SU-DHL-6 (cell line): ENCODE results near the gene NFE2L3.

ENCODE experiments used
- CTCF ChIP-seq: fragments of 200-600 bp; sonication (generic); IDR thresholded peaks from one replicate; pipeline ENCODE4 v1.5.1; 2017; ENCODE audit warnings: antibody characterized with exemption, mild to moderate bottlenecking, low read length, moderate library complexity; ENCODE audit not compliant: insufficient read depth, poor library complexity, severe bottlenecking
- EZH2phosphoT487 ChIP-seq: fragments of 200-600 bp; sonication (generic), shearing (Covaris generic); conservative IDR thresholded peaks from 2 replicates; pipeline ENCODE4 v1.6.1; 2018; ENCODE audit warnings: mild to moderate bottlenecking, antibody characterized with exemption, low read length, moderate library complexity, mixed read lengths

- TF ChIP-seq CTCF (no peak), EZH2phosphoT487 (no peak)
Measured at GRCh38 chr7:26151953-26152781, at the start of gene NFE2L3.
